ENCODE results near the gene PRR5. TPM values are rescaled to one million over a fixed set of nuclear protein-coding genes. Genes with fewer than 3 reads are reported as not detected.

PRR5 gene
- total RNA-seq, 1 experiment from 2014 or later = 26.9 TPM

DNA sequence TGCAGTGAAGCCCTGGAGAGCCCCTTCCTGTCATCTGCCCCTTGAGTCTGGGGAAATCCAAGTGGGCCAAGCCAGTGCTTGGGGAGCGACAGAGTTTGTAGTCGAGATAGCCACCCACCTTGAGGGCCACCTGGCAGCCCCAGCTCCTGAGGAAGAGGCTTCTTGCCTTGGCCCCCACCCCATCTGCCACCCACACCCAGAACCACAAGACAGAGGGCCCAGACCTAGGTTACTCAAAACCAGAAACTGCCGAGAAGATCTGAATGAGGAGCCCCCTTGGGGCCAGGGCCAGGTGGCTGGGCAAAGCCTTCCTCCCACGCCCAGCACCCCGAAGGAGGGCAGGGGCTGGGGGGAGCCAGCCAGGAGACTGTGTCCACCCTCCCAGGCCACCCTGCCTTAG is 18.8 kb upstream of the PRR5 start:
- TF ChIP-seq ZFX (IDR thresholded peaks at IDR 0.05) (no peak), POLR2A (IDR thresholded peaks at IDR 0.05; ENCODE audit: borderline replicate concordance, extremely low read depth, insufficient read depth, insufficient read length) (no peak), CEBPB (IDR thresholded peaks at IDR 0.05; ENCODE audit: low read depth) (no peak), ELF1 (IDR thresholded peaks at IDR 0.05; ENCODE audit: borderline replicate concordance, low read depth) (no peak)
- TF ChIP-seq, protein P1, sequence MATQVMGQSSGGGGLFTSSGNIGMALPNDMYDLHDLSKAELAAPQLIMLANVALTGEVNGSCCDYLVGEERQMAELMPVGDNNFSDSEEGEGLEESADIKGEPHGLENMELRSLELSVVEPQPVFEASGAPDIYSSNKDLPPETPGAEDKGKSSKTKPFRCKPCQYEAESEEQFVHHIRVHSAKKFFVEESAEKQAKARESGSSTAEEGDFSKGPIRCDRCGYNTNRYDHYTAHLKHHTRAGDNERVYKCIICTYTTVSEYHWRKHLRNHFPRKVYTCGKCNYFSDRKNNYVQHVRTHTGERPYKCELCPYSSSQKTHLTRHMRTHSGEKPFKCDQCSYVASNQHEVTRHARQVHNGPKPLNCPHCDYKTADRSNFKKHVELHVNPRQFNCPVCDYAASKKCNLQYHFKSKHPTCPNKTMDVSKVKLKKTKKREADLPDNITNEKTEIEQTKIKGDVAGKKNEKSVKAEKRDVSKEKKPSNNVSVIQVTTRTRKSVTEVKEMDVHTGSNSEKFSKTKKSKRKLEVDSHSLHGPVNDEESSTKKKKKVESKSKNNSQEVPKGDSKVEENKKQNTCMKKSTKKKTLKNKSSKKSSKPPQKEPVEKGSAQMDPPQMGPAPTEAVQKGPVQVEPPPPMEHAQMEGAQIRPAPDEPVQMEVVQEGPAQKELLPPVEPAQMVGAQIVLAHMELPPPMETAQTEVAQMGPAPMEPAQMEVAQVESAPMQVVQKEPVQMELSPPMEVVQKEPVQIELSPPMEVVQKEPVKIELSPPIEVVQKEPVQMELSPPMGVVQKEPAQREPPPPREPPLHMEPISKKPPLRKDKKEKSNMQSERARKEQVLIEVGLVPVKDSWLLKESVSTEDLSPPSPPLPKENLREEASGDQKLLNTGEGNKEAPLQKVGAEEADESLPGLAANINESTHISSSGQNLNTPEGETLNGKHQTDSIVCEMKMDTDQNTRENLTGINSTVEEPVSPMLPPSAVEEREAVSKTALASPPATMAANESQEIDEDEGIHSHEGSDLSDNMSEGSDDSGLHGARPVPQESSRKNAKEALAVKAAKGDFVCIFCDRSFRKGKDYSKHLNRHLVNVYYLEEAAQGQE (IDR thresholded peaks at IDR 0.05; ENCODE audit: low read depth) = no peak
- H3K9me2 ChIP-seq (ENCODE audit: insufficient read depth) = no peaks in the 10 kb centered on the region
- H3K79me2 ChIP-seq (ENCODE audit: insufficient read depth, low read length) = no peaks in the 10 kb centered on the region
- peaks cover 13 to 18% of the 10 kb centered on the region in 2 experiments for H3K4me1 ChIP-seq (ENCODE audit: control insufficient read depth in 1 of 2, insufficient read depth in 2 of 2, low read length in 2 of 2)
- no peak overlapping the region for H3K4me2 ChIP-seq (ENCODE audit: low read length)
- DNase-seq (ENCODE audit: low read depth, low spot score) = no peak
- H2AFZ ChIP-seq (ENCODE audit: low read depth, low read length, poor library complexity, severe bottlenecking) = no peak overlapping the region
- H4K20me1 ChIP-seq (ENCODE audit: insufficient read depth) = no peaks in the 10 kb centered on the region
- H3K4me3 ChIP-seq (replicated peaks in 1 of 2; ENCODE audit: low read depth in 1 of 2, low read length in 2 of 2) = no peak overlapping the region
- H3K36me3 ChIP-seq (ENCODE audit: control insufficient read depth in 1 of 2, insufficient read depth in 2 of 2, low read length in 2 of 2) = no peaks in the 10 kb centered on the region
- intact Hi-C loops (cut with micrococcal nuclease) = no loop called here
- no peak overlapping the region for H3K9ac ChIP-seq (ENCODE audit: low read length)
- H3K9me3 ChIP-seq (ENCODE audit: control insufficient read depth in 1 of 2, insufficient read depth in 1 of 2, low read depth in 1 of 2, low read length in 2 of 2) = no peaks in the 10 kb centered on the region
- no TSS peak for BruUV-seq (replicated peaks)
- RAD21 ChIA-PET (ENCODE audit: low non-redundant PET in 1 of 2, low total read pairs in 2 of 2, uncharacterized antibody in 2 of 2, unreplicated experiment in 2 of 2) = no interaction called here
- no peaks in the 10 kb centered on the region for H3K27me3 ChIP-seq (ENCODE audit: insufficient read depth, low read length)
- no peak overlapping the region for H3K27ac ChIP-seq (ENCODE audit: low read depth, low read length)
- ATAC-seq = no peak
- POLR2A ChIA-PET = no interaction called here
- CTCF ChIA-PET = no interaction called here

DNA sequence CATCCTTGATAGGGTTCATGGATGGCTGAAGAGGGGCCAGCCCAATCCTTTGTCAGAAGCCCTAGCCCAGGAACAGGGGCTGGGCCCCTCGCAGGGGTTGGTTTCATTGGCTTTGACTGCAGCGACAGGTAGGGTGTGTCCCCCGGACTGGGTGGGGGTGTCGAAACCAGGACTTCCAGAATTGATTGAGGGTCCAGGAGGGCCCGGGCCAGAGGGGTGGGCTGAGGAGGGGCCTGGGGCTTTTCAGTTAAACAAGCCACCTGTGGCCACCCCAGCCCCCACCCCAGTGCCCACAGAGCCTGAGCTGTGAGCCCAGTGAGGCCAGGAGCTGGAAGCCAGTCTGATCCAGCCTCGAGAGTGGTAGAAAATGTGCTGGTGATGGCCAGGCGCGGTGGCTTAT is 18.1 kb upstream of the PRR5 start:
- ChIA-PET RAD21 (ENCODE audit: low non-redundant PET in 1 of 2, low total read pairs in 2 of 2, uncharacterized antibody in 2 of 2, unreplicated experiment in 2 of 2) (no interaction called here), POLR2A (no interaction called here), CTCF (interaction anchor here (1.3 to 2.5 kb wide), 5 partner anchors 8 to 15 kb away, joined by 3 to 21 read pairs (median 6); no protein-coding TSS in a partner anchor)
- Histone ChIP-seq H2AFZ (ENCODE audit: low read depth, low read length, poor library complexity, severe bottlenecking) (no peak overlapping the region), H4K20me1 (ENCODE audit: insufficient read depth) (no peaks in the 10 kb centered on the region), H3K79me2 (ENCODE audit: insufficient read depth, low read length) (no peaks in the 10 kb centered on the region), H3K36me3 (ENCODE audit: control insufficient read depth in 1 of 2, insufficient read depth in 2 of 2, low read length in 2 of 2) (no peaks in the 10 kb centered on the region), H3K9me2 (ENCODE audit: insufficient read depth) (no peaks in the 10 kb centered on the region), H3K4me1 (ENCODE audit: control insufficient read depth in 1 of 2, insufficient read depth in 2 of 2, low read length in 2 of 2) (peaks cover 19 to 24% of the 10 kb centered on the region in 2 experiments), H3K9me3 (ENCODE audit: control insufficient read depth in 1 of 2, insufficient read depth in 1 of 2, low read depth in 1 of 2, low read length in 2 of 2) (no peaks in the 10 kb centered on the region), H3K4me2 (ENCODE audit: low read length) (no peak overlapping the region), H3K27ac (ENCODE audit: low read depth, low read length) (no peak overlapping the region), H3K27me3 (ENCODE audit: insufficient read depth, low read length) (no peaks in the 10 kb centered on the region), H3K9ac (ENCODE audit: low read length) (no peak overlapping the region), H3K4me3 (replicated peaks in 1 of 2; ENCODE audit: low read depth in 1 of 2, low read length in 2 of 2) (no peak overlapping the region)
- intact Hi-C loops (cut with micrococcal nuclease) = no loop called here
- DNase-seq (ENCODE audit: low read depth, low spot score) = no peak
- no peak for TF ChIP-seq TCF7L2 (IDR thresholded peaks at IDR 0.05; ENCODE audit: borderline replicate concordance, extremely low read depth, insufficient read depth, insufficient read length)
- TF ChIP-seq EGR1 (IDR thresholded peaks at IDR 0.05; ENCODE audit: low read depth) = no peak
- TF ChIP-seq RAD21 (IDR thresholded peaks at IDR 0.05; ENCODE audit: low read depth) = no peak
- no peak for TF ChIP-seq CEBPB (IDR thresholded peaks at IDR 0.05; ENCODE audit: low read depth)
- TF ChIP-seq, protein P1 (IDR thresholded peaks at IDR 0.05; ENCODE audit: low read depth) = no peak
- TF ChIP-seq POLR2AphosphoS5 (IDR thresholded peaks at IDR 0.05; ENCODE audit: low read depth, low read length) = no peak
- TF ChIP-seq SP1 (IDR thresholded peaks at IDR 0.05; ENCODE audit: low read depth) = no peak
- TF ChIP-seq, protein P2, sequence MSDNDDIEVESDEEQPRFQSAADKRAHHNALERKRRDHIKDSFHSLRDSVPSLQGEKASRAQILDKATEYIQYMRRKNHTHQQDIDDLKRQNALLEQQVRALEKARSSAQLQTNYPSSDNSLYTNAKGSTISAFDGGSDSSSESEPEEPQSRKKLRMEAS (IDR thresholded peaks at IDR 0.05) = no peak
- no peak for TF ChIP-seq ZNF274 (IDR thresholded peaks at IDR 0.05; ENCODE audit: low read depth, low read length)
- TF ChIP-seq ZFX (IDR thresholded peaks at IDR 0.05) = no peak
- no peak for TF ChIP-seq SRF (IDR thresholded peaks at IDR 0.05; ENCODE audit: low read depth)
- no peak for TF ChIP-seq ELF1 (IDR thresholded peaks at IDR 0.05; ENCODE audit: borderline replicate concordance, low read depth)
- TF ChIP-seq POLR2A (IDR thresholded peaks at IDR 0.05; ENCODE audit: borderline replicate concordance, extremely low read depth, insufficient read depth, insufficient read length) = no peak
- BruUV-seq (replicated peaks) = no TSS peak
- ATAC-seq = no peak
